ENCODE results near the gene EPYC.

The EPYC gene

DNA sequence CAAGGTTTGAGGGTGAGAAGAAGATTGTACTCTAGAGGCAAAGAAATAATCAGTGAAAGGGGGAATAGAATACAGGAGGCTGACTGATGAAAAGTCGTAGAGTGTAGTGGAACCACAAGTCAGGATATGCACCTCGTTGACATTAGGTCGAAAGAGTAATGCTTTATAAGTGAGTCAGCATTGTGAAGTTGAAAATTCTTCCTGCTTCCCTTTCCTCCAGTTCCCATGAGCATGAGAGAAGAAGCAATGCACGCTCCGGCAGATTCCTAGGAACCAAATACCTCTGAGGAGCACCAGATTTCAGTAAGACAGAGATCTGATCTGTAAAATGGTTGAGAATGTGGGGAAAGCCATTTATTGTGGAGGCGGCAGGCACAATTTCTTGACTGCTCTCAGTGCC, 66.3 kb downstream of the EPYC start:
- DNase-seq, result no peak
- no peak overlapping the region for H3K4me3 ChIP-seq (ENCODE audit: low read depth, low read length)

GRCh38 chr12:90937651-90938050, 67.1 kb downstream of the EPYC start:
- no peak for DNase-seq

More for the DNA sequence above, 66.3 kb downstream of the EPYC start:
- Histone ChIP-seq H3K27me3 (no peaks in the 10 kb centered on the region), H3K36me3 (no peaks in the 10 kb centered on the region), H3K4me1 (no peaks in the 10 kb centered on the region), H3K9me3 (no peaks in the 10 kb centered on the region)
- TF ChIP-seq, protein P1, sequence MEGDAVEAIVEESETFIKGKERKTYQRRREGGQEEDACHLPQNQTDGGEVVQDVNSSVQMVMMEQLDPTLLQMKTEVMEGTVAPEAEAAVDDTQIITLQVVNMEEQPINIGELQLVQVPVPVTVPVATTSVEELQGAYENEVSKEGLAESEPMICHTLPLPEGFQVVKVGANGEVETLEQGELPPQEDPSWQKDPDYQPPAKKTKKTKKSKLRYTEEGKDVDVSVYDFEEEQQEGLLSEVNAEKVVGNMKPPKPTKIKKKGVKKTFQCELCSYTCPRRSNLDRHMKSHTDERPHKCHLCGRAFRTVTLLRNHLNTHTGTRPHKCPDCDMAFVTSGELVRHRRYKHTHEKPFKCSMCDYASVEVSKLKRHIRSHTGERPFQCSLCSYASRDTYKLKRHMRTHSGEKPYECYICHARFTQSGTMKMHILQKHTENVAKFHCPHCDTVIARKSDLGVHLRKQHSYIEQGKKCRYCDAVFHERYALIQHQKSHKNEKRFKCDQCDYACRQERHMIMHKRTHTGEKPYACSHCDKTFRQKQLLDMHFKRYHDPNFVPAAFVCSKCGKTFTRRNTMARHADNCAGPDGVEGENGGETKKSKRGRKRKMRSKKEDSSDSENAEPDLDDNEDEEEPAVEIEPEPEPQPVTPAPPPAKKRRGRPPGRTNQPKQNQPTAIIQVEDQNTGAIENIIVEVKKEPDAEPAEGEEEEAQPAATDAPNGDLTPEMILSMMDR (IDR thresholded peaks at IDR 0.05; ENCODE audit: low read depth, low read length), result no peak

DNA sequence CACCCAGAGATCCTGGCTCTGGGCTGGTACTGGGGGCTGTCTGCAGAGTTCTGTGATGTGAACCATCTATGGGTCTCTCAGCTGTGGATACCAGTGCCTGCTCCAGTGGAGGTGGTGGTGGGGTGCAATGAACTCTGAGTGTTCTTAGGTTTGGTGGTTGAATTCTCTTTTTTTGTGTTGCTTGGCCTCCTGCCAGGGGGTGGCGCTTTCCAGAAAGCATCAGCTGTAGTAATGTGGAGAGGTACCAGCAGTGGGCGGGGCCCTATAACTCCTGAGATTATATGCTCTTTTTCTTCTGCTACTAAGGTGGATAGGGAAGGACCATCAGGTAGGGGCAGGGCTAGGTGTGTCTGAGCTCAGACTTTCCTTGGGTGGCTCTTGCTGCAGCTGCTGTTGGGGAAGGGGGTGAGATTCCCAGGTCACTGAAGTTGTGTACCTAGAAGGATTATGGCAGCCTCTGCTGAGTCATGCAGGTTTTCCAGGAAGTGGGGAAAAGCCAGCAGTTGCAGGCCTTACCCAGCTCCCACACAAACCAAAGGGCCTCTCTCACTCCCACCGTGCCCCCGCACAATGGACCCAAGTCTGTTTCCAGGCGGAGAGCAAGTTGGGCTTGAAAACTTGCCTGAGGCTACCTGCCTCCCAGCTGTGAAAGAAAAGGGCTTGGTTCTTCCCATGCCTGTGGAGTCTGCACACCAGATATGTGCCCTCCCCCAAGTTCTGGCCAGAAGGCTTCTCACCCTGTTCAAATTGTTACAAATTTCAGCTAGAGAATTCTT, 68.4 kb downstream of the EPYC start:
- DNase-seq, result peak; percentile 16
- Histone ChIP-seq H3K4me3 (ENCODE audit: low read depth, low read length) (no peak overlapping the region), H3K27me3 (no peaks in the 10 kb centered on the region), H3K4me1 (no peaks in the 10 kb centered on the region), H3K9me3 (no peaks in the 10 kb centered on the region), H3K36me3 (no peaks in the 10 kb centered on the region)
- TF ChIP-seq, protein P1 (IDR thresholded peaks at IDR 0.05; ENCODE audit: low read depth, low read length), result no peak

More at GRCh38 chr12:90937651-90938050, 67.1 kb downstream of the EPYC start:
- no peaks in the 10 kb centered on the region for H3K36me3 ChIP-seq
- no peaks in the 10 kb centered on the region for H3K9me3 ChIP-seq
- TF ChIP-seq, protein P1 (IDR thresholded peaks at IDR 0.05; ENCODE audit: low read depth, low read length), result no peak
- no peaks in the 10 kb centered on the region for H3K4me1 ChIP-seq
- no peaks in the 10 kb centered on the region for H3K27me3 ChIP-seq
- no peak overlapping the region for H3K4me3 ChIP-seq (ENCODE audit: low read depth, low read length)

- TF ChIP-seq, protein P1 (IDR thresholded peaks at IDR 0.05; ENCODE audit: low read depth, low read length), result no peak
- no peaks in the 10 kb centered on the region for H3K4me1 ChIP-seq
- no peak for DNase-seq
- H3K36me3 ChIP-seq, result no peaks in the 10 kb centered on the region
- H3K4me3 ChIP-seq (ENCODE audit: low read depth, low read length), result no peak overlapping the region
- no peaks in the 10 kb centered on the region for H3K27me3 ChIP-seq
- no peaks in the 10 kb centered on the region; the same call in 1 of the 2 replicates for H3K9me3 ChIP-seq
These were observed 79.2 kb downstream of the EPYC start for GRCh38 chr12:90925562-90925961.

DNA sequence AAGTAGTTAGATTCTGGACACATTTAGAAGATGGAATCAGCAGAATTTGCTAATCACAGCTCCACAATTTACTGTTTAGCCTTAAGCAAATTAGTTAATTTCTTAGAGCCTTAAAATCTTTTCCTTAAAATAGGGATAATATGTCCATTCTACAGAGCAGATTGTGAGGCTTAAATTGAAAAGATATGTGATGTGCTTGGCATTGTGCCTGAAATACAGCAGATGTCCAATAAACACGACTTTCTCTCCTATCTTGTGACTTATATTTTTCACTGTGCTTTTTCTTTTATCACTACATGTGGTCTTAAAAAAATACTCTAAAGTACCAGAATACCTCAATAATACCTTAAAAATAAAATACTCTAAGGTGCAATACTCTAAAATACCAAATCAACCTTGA, 80.4 kb downstream of the EPYC start:
- Histone ChIP-seq H3K9me3 (no peaks in the 10 kb centered on the region; the same call in 1 of the 2 replicates), H3K4me3 (ENCODE audit: low read depth, low read length) (no peak overlapping the region), H3K4me1 (no peaks in the 10 kb centered on the region), H3K27me3 (no peaks in the 10 kb centered on the region), H3K36me3 (no peaks in the 10 kb centered on the region)
- TF ChIP-seq, protein P1 (IDR thresholded peaks at IDR 0.05; ENCODE audit: low read depth, low read length), result no peak
- no peak for DNase-seq

DNA sequence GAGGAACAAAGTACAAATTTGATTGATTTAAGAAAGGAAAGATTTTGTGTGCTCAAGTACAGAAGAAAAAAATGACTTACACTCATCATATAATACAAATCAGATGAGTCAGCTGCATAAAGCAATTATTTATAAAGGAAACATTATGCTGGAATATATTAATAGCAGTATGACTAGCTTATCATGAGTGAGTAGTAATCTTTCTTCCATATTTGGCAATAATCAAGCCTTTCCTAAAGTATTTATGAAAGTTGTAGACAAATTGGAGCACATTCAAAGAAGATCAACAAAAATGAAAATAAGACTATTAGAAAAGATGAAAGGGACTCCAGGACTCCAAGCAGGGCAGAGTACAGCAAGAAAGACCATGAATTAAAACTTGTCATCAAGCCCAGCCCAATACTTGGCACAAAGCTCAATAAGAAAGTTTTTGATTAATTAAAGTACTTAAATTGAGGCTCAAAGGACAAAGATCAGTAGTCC, 82.6 kb downstream of the EPYC start:
- Histone ChIP-seq H3K4me1 (no peaks in the 10 kb centered on the region), H3K4me3 (ENCODE audit: low read depth, low read length) (no peak overlapping the region), H3K9me3 (no peaks in the 10 kb centered on the region), H3K36me3 (no peaks in the 10 kb centered on the region), H3K27me3 (no peaks in the 10 kb centered on the region)
- DNase-seq, result no peak
- TF ChIP-seq, protein P1 (IDR thresholded peaks at IDR 0.05; ENCODE audit: low read depth, low read length), result no peak
